Trophoblast cell (in vitro differentiated cells and primary cell): ENCODE measurements around the gene SRY.
"Not testable (repeated sequence)": the region's sequence is repeated elsewhere in the genome, so short reads cannot be mapped to it uniquely, and the experiment has no call there.

Experiments
- DNase-seq, 2 donors: peaks; one replicate each; pipeline ENCODE4 v3.0.0-alpha.2; 2016
- H2AFZ ChIP-seq: 2 replicates; pipeline ENCODE4 v1.6.1; 2013; ENCODE audit warnings: low read length, moderate library complexity, mild to moderate bottlenecking; ENCODE audit not compliant: insufficient read depth, poor library complexity
- H2AK5ac ChIP-seq: 2 replicates; pipeline ENCODE4 v1.6.1; 2013; ENCODE audit warnings: mild to moderate bottlenecking, low read length
- H2BK120ac ChIP-seq: 2 replicates; pipeline ENCODE4 v1.6.1; 2013; ENCODE audit warnings: low read length, mild to moderate bottlenecking, moderate library complexity; ENCODE audit not compliant: insufficient read depth, poor library complexity
- H2BK12ac ChIP-seq: 2 replicates; pipeline ENCODE4 v1.6.1; 2013; ENCODE audit warnings: mild to moderate bottlenecking, low read length, moderate library complexity
- H2BK5ac ChIP-seq: 2 replicates; pipeline ENCODE4 v1.6.1; 2013; ENCODE audit warnings: low read length, low read depth, moderate library complexity, mild to moderate bottlenecking; ENCODE audit not compliant: poor library complexity
- H3K14ac ChIP-seq: 2 replicates; pipeline ENCODE4 v1.6.1; 2013; ENCODE audit warnings: mild to moderate bottlenecking, low read length
- H3K18ac ChIP-seq: 2 replicates; pipeline ENCODE4 v1.6.1; 2013; ENCODE audit warnings: mild to moderate bottlenecking, low read length
- H3K23ac ChIP-seq: 2 replicates; pipeline ENCODE4 v1.6.1; 2013; ENCODE audit warnings: low read length
- H3K27ac ChIP-seq: 2 replicates; pipeline ENCODE4 v1.5.1; 2013; ENCODE audit warnings: low read depth, mild to moderate bottlenecking, inconsistent platforms, low read length, moderate library complexity
- H3K27me3 ChIP-seq: 2 replicates; pipeline ENCODE4 v1.6.1; 2013; ENCODE audit warnings: inconsistent platforms, mild to moderate bottlenecking, low read length, moderate library complexity; ENCODE audit not compliant: insufficient read depth
- H3K36me3 ChIP-seq, 2 experiments: 1 replicate in 1 of 2; 2 replicates in 1 of 2; pipeline ENCODE4 v1.6.1; 2013; ENCODE audit warnings: low read length in 2 of 2, mild to moderate bottlenecking in 2 of 2, moderate library complexity in 1 of 2; ENCODE audit not compliant: insufficient read depth in 2 of 2, control insufficient read depth in 1 of 2
- H3K4ac ChIP-seq: 2 replicates; pipeline ENCODE4 v1.6.1; 2013; ENCODE audit warnings: low read depth, mild to moderate bottlenecking, low read length, moderate library complexity
- H3K4me1 ChIP-seq, 2 experiments: 1 replicate in 1 of 2; 2 replicates in 1 of 2; pipeline ENCODE4 v1.6.1; 2013; ENCODE audit warnings: low read length in 2 of 2, mild to moderate bottlenecking in 2 of 2, moderate library complexity in 1 of 2; ENCODE audit not compliant: insufficient read depth in 2 of 2, control insufficient read depth in 1 of 2
- H3K4me2 ChIP-seq: 2 replicates; pipeline ENCODE4 v1.6.1; 2013; ENCODE audit warnings: inconsistent platforms, mild to moderate bottlenecking, low read length, moderate library complexity
- H3K4me3 ChIP-seq: 2 replicates; pipeline ENCODE4 v1.5.1; 2013; ENCODE audit warnings: mild to moderate bottlenecking, low read depth, low read length, inconsistent platforms
- H3K79me1 ChIP-seq: one replicate; pipeline ENCODE4 v1.6.1; 2013; ENCODE audit warnings: low read length
- H3K79me2 ChIP-seq: 2 replicates; pipeline ENCODE4 v1.6.1; 2013; ENCODE audit warnings: low read length, mild to moderate bottlenecking; ENCODE audit not compliant: control insufficient read depth, insufficient read depth, poor library complexity
- H3K9ac ChIP-seq: 2 replicates; pipeline ENCODE4 v1.6.1; 2013; ENCODE audit warnings: mild to moderate bottlenecking, low read length
- H3K9me3 ChIP-seq: 2 replicates; pipeline ENCODE4 v1.6.1; 2013; ENCODE audit warnings: low read depth, mild to moderate bottlenecking, control low read depth, inconsistent platforms, low read length; ENCODE audit not compliant: insufficient read depth
- H4K12ac ChIP-seq: 2 replicates; pipeline ENCODE4 v1.6.1; 2013; ENCODE audit warnings: low read depth, mild to moderate bottlenecking, low read length, moderate library complexity
- H4K8ac ChIP-seq: 2 replicates; pipeline ENCODE4 v1.6.1; 2013; ENCODE audit warnings: low read depth, mild to moderate bottlenecking, low read length, moderate library complexity
- H4K91ac ChIP-seq: one replicate; pipeline ENCODE4 v1.6.1; 2013; ENCODE audit warnings: low read depth, mild to moderate bottlenecking, low read length, moderate library complexity
- WGBS: extraction: QIAGEN DNeasy Blood & Tissue Kit; methylation state at CpG from one replicate; pipeline ENCODE4 v1.1.7; 2013; ENCODE audit warnings: missing lambda C conversion rate; ENCODE audit not compliant: insufficient read length, insufficient coverage; ENCODE audit errors: extremely low coverage; 5-methylcytosine and 5-hydroxymethylcytosine counted together

Gene SRY

GRCh38 chrY:2824471-2824870 is 37.0 kb upstream of the SRY start:
- H2BK5ac ChIP-seq, result no peak overlapping the region
- H4K12ac ChIP-seq, result no peak overlapping the region
- H2BK120ac ChIP-seq, result no peak overlapping the region
- H3K23ac ChIP-seq, result no peak overlapping the region
- H3K14ac ChIP-seq, result no peak overlapping the region
- H3K27ac ChIP-seq, result no peak overlapping the region
- H3K4ac ChIP-seq, result no peak overlapping the region
- no peaks in the 10 kb centered on the region for H3K79me2 ChIP-seq
- H3K36me3 ChIP-seq, result no peaks in the 10 kb centered on the region
- no peak overlapping the region for H2BK12ac ChIP-seq
- no peak overlapping the region for H4K91ac ChIP-seq
- H2AK5ac ChIP-seq, result no peak overlapping the region
- no peaks in the 10 kb centered on the region for H3K4me1 ChIP-seq
- peaks cover 2% of the 10 kb centered on the region for H3K79me1 ChIP-seq
- H3K9me3 ChIP-seq, result no peaks in the 10 kb centered on the region
- H3K9ac ChIP-seq, result no peak overlapping the region
- no peak for DNase-seq
- no peak overlapping the region for H2AFZ ChIP-seq
- no peak overlapping the region for H4K8ac ChIP-seq
- no CpG with 5 or more reads among the region's 3 CpGs for WGBS
- no peak overlapping the region for H3K18ac ChIP-seq
- no peak overlapping the region for H3K4me2 ChIP-seq
- no peaks in the 10 kb centered on the region for H3K27me3 ChIP-seq
- no peak overlapping the region for H3K4me3 ChIP-seq

DNA sequence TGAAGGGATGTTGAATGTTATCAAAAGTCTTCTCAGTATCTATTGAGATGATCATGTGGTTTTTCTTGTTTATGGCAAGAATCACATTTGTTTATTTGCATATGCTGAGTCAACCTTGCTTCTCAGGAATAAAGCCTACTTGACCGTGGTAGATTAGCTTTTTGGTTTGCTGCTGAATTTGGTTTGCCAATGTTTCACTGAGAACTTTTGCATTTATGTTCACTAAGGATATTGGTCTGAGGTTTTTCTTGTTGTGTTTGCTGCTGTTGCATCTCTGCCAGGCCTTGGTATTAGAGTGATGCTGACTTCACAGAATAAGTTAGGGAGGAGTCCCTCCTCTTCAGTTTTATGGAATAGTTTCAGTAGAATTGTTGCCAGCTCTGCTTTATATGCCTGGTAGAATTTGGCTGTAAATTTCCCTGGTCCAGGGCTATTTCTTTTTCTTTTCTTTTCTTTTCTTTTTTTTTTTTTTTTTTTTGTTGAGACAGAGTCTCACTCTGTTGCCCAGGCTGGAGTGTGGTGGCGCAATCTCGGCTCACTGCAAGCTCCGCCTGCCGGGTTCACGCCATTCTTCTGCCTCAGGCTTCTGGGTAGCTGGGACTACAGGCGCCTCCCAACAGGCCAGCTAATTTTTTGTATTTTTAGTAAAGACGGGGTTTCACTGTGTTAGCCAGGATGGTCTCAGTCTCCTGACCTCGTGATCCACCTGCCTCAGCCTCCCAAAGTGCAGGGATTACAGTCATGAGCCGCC is 29.8 kb upstream of the SRY start:
- H3K79me1 ChIP-seq, H3K23ac ChIP-seq, H2BK120ac ChIP-seq, H4K12ac ChIP-seq, H3K4me3 ChIP-seq, DNase-seq, H4K8ac ChIP-seq, H2BK12ac ChIP-seq, H2AK5ac ChIP-seq, H2AFZ ChIP-seq, H3K4me1 ChIP-seq, H3K4ac ChIP-seq, H3K9ac ChIP-seq, H3K79me2 ChIP-seq, H3K18ac ChIP-seq, H3K9me3 ChIP-seq, H3K36me3 ChIP-seq, H3K4me2 ChIP-seq, H3K27me3 ChIP-seq, H4K91ac ChIP-seq, H3K14ac ChIP-seq, H3K27ac ChIP-seq, H2BK5ac ChIP-seq: not testable (repeated sequence)
- WGBS, result no CpG with 5 or more reads among the region's 10 CpGs

GRCh38 chrY:2800246-2800645 is 12.8 kb upstream of the SRY start:
- H3K27ac ChIP-seq, result no peak overlapping the region
- H3K23ac ChIP-seq, result no peak overlapping the region
- no peaks in the 10 kb centered on the region for H3K27me3 ChIP-seq
- H4K91ac ChIP-seq, result no peak overlapping the region
- no peak overlapping the region for H2AK5ac ChIP-seq
- H2BK12ac ChIP-seq, result no peak overlapping the region
- no peak overlapping the region for H3K4me2 ChIP-seq
- no peak overlapping the region for H2AFZ ChIP-seq
- no peak overlapping the region for H4K12ac ChIP-seq
- H3K36me3 ChIP-seq, result no peaks in the 10 kb centered on the region
- no peak overlapping the region for H3K4me3 ChIP-seq
- peaks cover 3 to 8% of the 10 kb centered on the region in 2 experiments for H3K4me1 ChIP-seq
- H2BK5ac ChIP-seq, result no peak overlapping the region
- H3K9ac ChIP-seq, result no peak overlapping the region
- WGBS, result no CpG with 5 or more reads among the region's 2 CpGs
- no peak overlapping the region for H3K4ac ChIP-seq
- H4K8ac ChIP-seq, result no peak overlapping the region
- no peak for DNase-seq
- no peaks in the 10 kb centered on the region for H3K9me3 ChIP-seq
- H3K14ac ChIP-seq, result no peak overlapping the region
- no peaks in the 10 kb centered on the region for H3K79me2 ChIP-seq
- H3K79me1 ChIP-seq, result no peaks in the 10 kb centered on the region
- H2BK120ac ChIP-seq, result no peak overlapping the region
- H3K18ac ChIP-seq, result no peak overlapping the region

DNA sequence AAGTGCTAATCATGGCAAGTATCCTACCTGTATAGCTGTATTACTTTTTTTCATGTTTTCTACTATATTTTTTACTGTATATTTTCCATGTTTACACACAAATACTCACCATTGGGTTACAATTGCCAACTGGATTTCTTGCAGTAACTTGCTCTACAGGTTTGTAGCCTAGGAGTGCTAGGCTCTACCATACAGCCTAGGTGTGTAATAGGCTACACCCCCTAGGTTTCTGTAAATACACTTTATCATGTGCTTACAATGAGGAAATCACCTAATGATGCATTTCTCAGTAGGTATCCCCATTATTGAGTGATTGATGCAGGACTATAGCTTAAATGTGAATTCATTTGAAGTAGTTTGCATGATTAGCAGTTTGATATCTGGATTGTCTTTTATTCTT is 10.5 kb upstream of the SRY start:
- H3K27me3 ChIP-seq, result no peaks in the 10 kb centered on the region
- H3K14ac ChIP-seq, result no peak overlapping the region
- no peak for DNase-seq
- H2BK5ac ChIP-seq, result no peak overlapping the region
- no peak overlapping the region for H4K12ac ChIP-seq
- no peak overlapping the region for H3K23ac ChIP-seq
- H2AK5ac ChIP-seq, result no peak overlapping the region
- peaks cover 3 to 8% of the 10 kb centered on the region in 2 experiments for H3K4me1 ChIP-seq
- no peaks in the 10 kb centered on the region for H3K79me1 ChIP-seq
- peak overlapping the region; percentile 19 for H4K8ac ChIP-seq
- no peak overlapping the region for H2BK120ac ChIP-seq
- no peak overlapping the region for H3K4ac ChIP-seq
- no peak overlapping the region for H3K18ac ChIP-seq
- H4K91ac ChIP-seq, result no peak overlapping the region
- H2AFZ ChIP-seq, result no peak overlapping the region
- no peaks in the 10 kb centered on the region for H3K9me3 ChIP-seq
- H3K27ac ChIP-seq, result no peak overlapping the region
- no peak overlapping the region for H2BK12ac ChIP-seq
- no peak overlapping the region for H3K4me2 ChIP-seq
- H3K9ac ChIP-seq, result no peak overlapping the region
- no peaks in the 10 kb centered on the region for H3K79me2 ChIP-seq
- no peak overlapping the region for H3K4me3 ChIP-seq
- no peaks in the 10 kb centered on the region for H3K36me3 ChIP-seq
